ENCODE results near the gene FTO.

The FTO gene

GRCh38 chr16:53925107-53925410, 221.1 kb downstream of the FTO start:
- TF ChIP-seq CTCF (IDR thresholded peaks at IDR 0.05; ENCODE audit: low read depth, low read length, missing control alignments): no peak
- Histone ChIP-seq H3K36me3 (replicated peaks) (no peaks in the 10 kb centered on the region), H3K4me3 (ENCODE audit: low read depth, low read length) (no peak overlapping the region), H3K27ac (no peak overlapping the region), H3K27me3 (replicated peaks) (no peaks in the 10 kb centered on the region)
- no peak for DNase-seq
- in situ Hi-C loops (cut with HindIII; ENCODE audit: low pct_ligation_motif_present, low sequenced_read_pairs): no loop called here

GRCh38 chr16:53925526-53925925, 221.6 kb downstream of the FTO start:
- no peak for DNase-seq
- no peak for TF ChIP-seq CTCF (IDR thresholded peaks at IDR 0.05; ENCODE audit: low read depth, low read length, missing control alignments)
- H3K4me3 ChIP-seq (ENCODE audit: low read depth, low read length): no peak overlapping the region
- no peaks in the 10 kb centered on the region for H3K27me3 ChIP-seq (replicated peaks)
- H3K36me3 ChIP-seq (replicated peaks): no peaks in the 10 kb centered on the region
- in situ Hi-C loops (cut with HindIII; ENCODE audit: low pct_ligation_motif_present, low sequenced_read_pairs): no loop called here
- H3K27ac ChIP-seq: no peak overlapping the region

GRCh38 chr16:53926209-53926608, 222.3 kb downstream of the FTO start:
- Histone ChIP-seq H3K4me3 (ENCODE audit: low read depth, low read length) (no peak overlapping the region), H3K27ac (no peak overlapping the region), H3K27me3 (replicated peaks) (no peaks in the 10 kb centered on the region), H3K36me3 (replicated peaks) (no peaks in the 10 kb centered on the region)
- in situ Hi-C loops (cut with HindIII; ENCODE audit: low pct_ligation_motif_present, low sequenced_read_pairs): no loop called here
- TF ChIP-seq CTCF (IDR thresholded peaks at IDR 0.05; ENCODE audit: low read depth, low read length, missing control alignments): no peak
- DNase-seq: no peak

GRCh38 chr16:53932975-53933374, 229.0 kb downstream of the FTO start:
- TF ChIP-seq CTCF (IDR thresholded peaks at IDR 0.05; ENCODE audit: low read depth, low read length, missing control alignments): no peak
- in situ Hi-C loops (cut with HindIII; ENCODE audit: low pct_ligation_motif_present, low sequenced_read_pairs): no loop called here
- no peak overlapping the region for H3K4me3 ChIP-seq (ENCODE audit: low read depth, low read length)
- no peaks in the 10 kb centered on the region for H3K36me3 ChIP-seq (replicated peaks)
- DNase-seq: no peak
- H3K27ac ChIP-seq: no peak overlapping the region
- no peaks in the 10 kb centered on the region for H3K27me3 ChIP-seq (replicated peaks)

- Histone ChIP-seq H3K27ac (no peak overlapping the region), H3K36me3 (replicated peaks) (no peaks in the 10 kb centered on the region), H3K4me3 (ENCODE audit: low read depth, low read length) (no peak overlapping the region), H3K27me3 (replicated peaks) (no peaks in the 10 kb centered on the region)
- DNase-seq: no peak
- in situ Hi-C loops (cut with HindIII; ENCODE audit: low pct_ligation_motif_present, low sequenced_read_pairs): no loop called here
- no peak for TF ChIP-seq CTCF (IDR thresholded peaks at IDR 0.05; ENCODE audit: low read depth, low read length, missing control alignments)
These were observed 229.5 kb downstream of the FTO start for GRCh38 chr16:53933407-53933806.

- no peaks in the 10 kb centered on the region for H3K27me3 ChIP-seq (replicated peaks)
- no peak for DNase-seq
- TF ChIP-seq CTCF (IDR thresholded peaks at IDR 0.05; ENCODE audit: low read depth, low read length, missing control alignments): no peak
- in situ Hi-C loops (cut with HindIII; ENCODE audit: low pct_ligation_motif_present, low sequenced_read_pairs): no loop called here
- H3K36me3 ChIP-seq (replicated peaks): no peaks in the 10 kb centered on the region
- no peak overlapping the region for H3K27ac ChIP-seq
- no peak overlapping the region for H3K4me3 ChIP-seq (ENCODE audit: low read depth, low read length)
These were observed 232.1 kb downstream of the FTO start for GRCh38 chr16:53936052-53936451.

Measured in brain microvascular endothelial cell (primary cell).